ENCODE data around the gene EWSR1.

The EWSR1 gene

DNA sequence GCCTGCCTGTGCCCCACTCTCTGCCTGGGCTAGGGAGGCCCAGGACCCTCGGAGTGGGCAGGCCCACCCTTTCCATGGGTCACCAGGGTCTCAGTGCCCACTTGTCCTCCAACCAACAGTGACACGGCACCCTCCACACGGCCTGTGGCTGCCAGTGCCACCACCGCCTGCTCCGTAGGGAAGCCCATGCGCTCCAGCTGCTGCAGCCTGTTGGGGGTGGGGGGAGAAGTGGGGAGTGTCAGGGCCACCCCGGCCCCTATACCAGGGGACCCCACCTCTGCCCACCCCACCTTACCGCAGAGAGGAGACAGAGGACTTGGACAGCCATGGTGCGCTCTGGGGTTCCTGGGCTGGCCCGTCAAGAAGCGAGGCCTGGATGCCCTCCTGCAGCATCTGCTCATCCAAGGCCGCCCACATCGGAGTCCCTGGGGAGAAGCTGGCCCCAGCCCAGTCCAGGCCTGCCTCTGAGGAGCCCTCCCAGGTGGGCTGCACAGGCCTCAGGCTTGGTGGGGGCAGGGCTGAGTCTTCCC lies 8.0 kb upstream of the EWSR1 start:
- Histone ChIP-seq H4K20me1 (ENCODE audit: control insufficient read depth, insufficient read depth, low read depth, low read length) (no peaks in the 10 kb centered on the region), H3K27me3 (ENCODE audit: control insufficient read depth, low read length) (no peaks in the 10 kb centered on the region), H3K36me3 (ENCODE audit: control insufficient read depth, low read length) (peaks cover 13% of the 10 kb centered on the region), H3K4me2 (ENCODE audit: low read length) (no peak overlapping the region), H3K4me3 (ENCODE audit: low read length) (no peak overlapping the region), H3K9me2 (replicated peaks; ENCODE audit: control insufficient read depth, low read length) (no peaks in the 10 kb centered on the region), H3K79me2 (ENCODE audit: control insufficient read depth, low read length) (no peaks in the 10 kb centered on the region), H3F3A (ENCODE audit: control insufficient read depth, insufficient read depth) (no peaks in the 10 kb centered on the region), H3K27ac (ENCODE audit: low read depth, low read length) (no peak overlapping the region), H3K9me3 (ENCODE audit: control insufficient read depth, insufficient read depth, low read length) (no peaks in the 10 kb centered on the region), H3K4me1 (ENCODE audit: control insufficient read depth, low read length) (no peaks in the 10 kb centered on the region)
- no peak for TF ChIP-seq EZH2phosphoT487 (IDR thresholded peaks at IDR 0.05; ENCODE audit: borderline replicate concordance, low read length)
- TF ChIP-seq, protein P1, sequence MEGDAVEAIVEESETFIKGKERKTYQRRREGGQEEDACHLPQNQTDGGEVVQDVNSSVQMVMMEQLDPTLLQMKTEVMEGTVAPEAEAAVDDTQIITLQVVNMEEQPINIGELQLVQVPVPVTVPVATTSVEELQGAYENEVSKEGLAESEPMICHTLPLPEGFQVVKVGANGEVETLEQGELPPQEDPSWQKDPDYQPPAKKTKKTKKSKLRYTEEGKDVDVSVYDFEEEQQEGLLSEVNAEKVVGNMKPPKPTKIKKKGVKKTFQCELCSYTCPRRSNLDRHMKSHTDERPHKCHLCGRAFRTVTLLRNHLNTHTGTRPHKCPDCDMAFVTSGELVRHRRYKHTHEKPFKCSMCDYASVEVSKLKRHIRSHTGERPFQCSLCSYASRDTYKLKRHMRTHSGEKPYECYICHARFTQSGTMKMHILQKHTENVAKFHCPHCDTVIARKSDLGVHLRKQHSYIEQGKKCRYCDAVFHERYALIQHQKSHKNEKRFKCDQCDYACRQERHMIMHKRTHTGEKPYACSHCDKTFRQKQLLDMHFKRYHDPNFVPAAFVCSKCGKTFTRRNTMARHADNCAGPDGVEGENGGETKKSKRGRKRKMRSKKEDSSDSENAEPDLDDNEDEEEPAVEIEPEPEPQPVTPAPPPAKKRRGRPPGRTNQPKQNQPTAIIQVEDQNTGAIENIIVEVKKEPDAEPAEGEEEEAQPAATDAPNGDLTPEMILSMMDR (IDR thresholded peaks at IDR 0.05; ENCODE audit: low read depth, low read length, poor library complexity, severe bottlenecking): no peak

DNA sequence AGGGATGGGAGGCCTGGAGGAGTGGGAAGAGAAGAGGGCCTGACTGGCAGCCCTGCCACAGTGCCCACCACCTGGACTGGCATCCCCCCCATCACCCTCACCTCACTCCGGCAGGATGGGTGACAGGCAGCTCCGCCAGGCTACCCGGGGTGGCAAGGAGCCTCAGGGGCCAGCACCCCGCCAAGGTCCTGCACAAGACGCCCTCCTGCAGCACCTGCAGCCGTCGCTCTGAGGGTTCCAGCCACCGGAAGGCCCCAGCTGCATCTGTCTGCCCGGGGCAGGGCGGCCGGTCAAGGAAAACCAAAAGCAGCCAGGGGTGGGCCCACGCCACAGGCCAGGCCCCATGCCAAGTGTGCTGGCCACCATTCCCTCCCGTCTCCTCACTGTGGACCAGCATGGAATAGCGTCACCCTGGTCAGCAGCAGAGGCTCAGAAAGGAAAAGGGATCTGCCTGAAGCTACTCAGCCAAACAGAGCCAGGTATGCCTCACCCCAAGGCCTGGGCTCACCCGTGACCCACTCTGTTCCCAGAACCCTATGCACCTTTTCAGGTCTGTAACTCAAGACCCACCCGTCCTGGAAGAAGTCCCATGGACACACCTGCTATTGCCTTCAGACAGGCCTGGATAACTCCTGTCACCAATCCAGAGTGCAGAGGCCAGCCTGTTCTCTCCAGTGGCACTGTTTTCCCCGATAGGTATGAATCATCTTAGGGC lies 7.3 kb upstream of the EWSR1 start:
- peaks cover 1% of the 10 kb centered on the region for H3K79me2 ChIP-seq (ENCODE audit: control insufficient read depth, low read length)
- no peak overlapping the region for H3K4me2 ChIP-seq (ENCODE audit: low read length)
- H3K36me3 ChIP-seq (ENCODE audit: control insufficient read depth, low read length): peaks cover 20% of the 10 kb centered on the region
- H3K9me2 ChIP-seq (replicated peaks; ENCODE audit: control insufficient read depth, low read length): no peaks in the 10 kb centered on the region
- no peak for TF ChIP-seq EZH2phosphoT487 (IDR thresholded peaks at IDR 0.05; ENCODE audit: borderline replicate concordance, low read length)
- TF ChIP-seq, protein P1 (IDR thresholded peaks at IDR 0.05; ENCODE audit: low read depth, low read length, poor library complexity, severe bottlenecking): no peak
- H3K9me3 ChIP-seq (ENCODE audit: control insufficient read depth, insufficient read depth, low read length): no peaks in the 10 kb centered on the region
- no peak overlapping the region for H3K4me3 ChIP-seq (ENCODE audit: low read length)
- H4K20me1 ChIP-seq (ENCODE audit: control insufficient read depth, insufficient read depth, low read depth, low read length): no peaks in the 10 kb centered on the region
- no peaks in the 10 kb centered on the region for H3K27me3 ChIP-seq (ENCODE audit: control insufficient read depth, low read length)
- H3F3A ChIP-seq (ENCODE audit: control insufficient read depth, insufficient read depth): no peaks in the 10 kb centered on the region
- no peaks in the 10 kb centered on the region for H3K4me1 ChIP-seq (ENCODE audit: control insufficient read depth, low read length)
- H3K27ac ChIP-seq (ENCODE audit: low read depth, low read length): no peak overlapping the region

DNA sequence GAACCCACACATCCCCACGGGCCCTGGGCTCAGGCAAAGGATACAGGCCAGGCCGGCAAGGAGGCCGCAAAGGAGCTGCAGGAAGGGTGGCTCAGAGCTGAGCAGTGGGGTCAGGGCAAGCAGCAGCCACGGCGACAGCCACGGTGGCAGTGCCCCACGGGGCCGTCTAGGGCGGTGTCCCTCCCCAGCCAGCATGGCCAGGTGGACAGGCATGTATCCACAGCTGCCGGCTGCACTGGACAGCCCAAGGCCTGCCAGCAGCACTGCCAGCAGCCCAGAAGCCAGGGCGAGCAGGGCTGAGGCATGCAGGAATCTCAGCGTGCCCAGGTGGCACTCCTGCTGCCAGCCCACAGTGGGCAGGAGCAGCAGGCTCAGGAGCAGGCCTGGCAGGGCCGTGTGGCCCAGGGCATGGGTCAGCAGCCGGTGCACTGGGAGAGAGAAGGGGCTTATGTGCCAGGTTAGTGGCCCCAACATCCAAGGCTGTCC lies 4.2 kb upstream of the EWSR1 start:
- H3K27ac ChIP-seq (ENCODE audit: low read depth, low read length): no peak overlapping the region
- H4K20me1 ChIP-seq (ENCODE audit: control insufficient read depth, insufficient read depth, low read depth, low read length): no peaks in the 10 kb centered on the region
- H3K4me3 ChIP-seq (ENCODE audit: low read length): no peak overlapping the region
- peaks cover 44% of the 10 kb centered on the region for H3K36me3 ChIP-seq (ENCODE audit: control insufficient read depth, low read length)
- H3K4me2 ChIP-seq (ENCODE audit: low read length): no peak overlapping the region
- peaks cover 9% of the 10 kb centered on the region for H3K4me1 ChIP-seq (ENCODE audit: control insufficient read depth, low read length)
- H3K9me2 ChIP-seq (replicated peaks; ENCODE audit: control insufficient read depth, low read length): no peaks in the 10 kb centered on the region
- H3K27me3 ChIP-seq (ENCODE audit: control insufficient read depth, low read length): no peaks in the 10 kb centered on the region
- H3K79me2 ChIP-seq (ENCODE audit: control insufficient read depth, low read length): peaks cover 32% of the 10 kb centered on the region
- H3F3A ChIP-seq (ENCODE audit: control insufficient read depth, insufficient read depth): no peaks in the 10 kb centered on the region
- TF ChIP-seq, protein P1 (IDR thresholded peaks at IDR 0.05; ENCODE audit: low read depth, low read length, poor library complexity, severe bottlenecking): no peak
- no peak for TF ChIP-seq EZH2phosphoT487 (IDR thresholded peaks at IDR 0.05; ENCODE audit: borderline replicate concordance, low read length)
- no peaks in the 10 kb centered on the region for H3K9me3 ChIP-seq (ENCODE audit: control insufficient read depth, insufficient read depth, low read length)
